ENCODE data around the gene NYAP2. TPM values are rescaled to one million over a fixed set of nuclear protein-coding genes. Genes with fewer than 3 reads are reported as not detected.

Gene NYAP2
- total RNA-seq, 1 donor from 2014 or later, result 0.07 TPM

GRCh38 chr2:225452677-225453076, 53.2 kb downstream of the NYAP2 start:
- H2AFZ ChIP-seq (replicated peaks), result no peak overlapping the region

GRCh38 chr2:225454412-225454811, 54.9 kb downstream of the NYAP2 start:
- no peak overlapping the region for H2AFZ ChIP-seq (replicated peaks)
- H3K36me3 Mint-ChIP-seq, result no peaks in the 10 kb centered on the region
- H3K4me1 Mint-ChIP-seq, result no peaks in the 10 kb centered on the region

More at GRCh38 chr2:225452677-225453076, 53.2 kb downstream of the NYAP2 start:
- H3K9me3 Mint-ChIP-seq, result no peaks in the 10 kb centered on the region
- H3K4me3 Mint-ChIP-seq, result no peak overlapping the region
- no peak overlapping the region for H3K27ac Mint-ChIP-seq
- H3K4me1 ChIP-seq, result no peaks in the 10 kb centered on the region
- H3K27me3 ChIP-seq, result no peaks in the 10 kb centered on the region
- no peaks in the 10 kb centered on the region for H3K9me3 ChIP-seq (ENCODE audit: low read depth)
- no peaks in the 10 kb centered on the region for H3K4me1 Mint-ChIP-seq
- H3K27ac ChIP-seq, result no peak overlapping the region
- no peaks in the 10 kb centered on the region for H3K36me3 ChIP-seq
- DNase-seq (ENCODE audit: low spot score), result peak; percentile 12
- H3K9ac ChIP-seq, result no peak overlapping the region
- TF ChIP-seq, protein P1, sequence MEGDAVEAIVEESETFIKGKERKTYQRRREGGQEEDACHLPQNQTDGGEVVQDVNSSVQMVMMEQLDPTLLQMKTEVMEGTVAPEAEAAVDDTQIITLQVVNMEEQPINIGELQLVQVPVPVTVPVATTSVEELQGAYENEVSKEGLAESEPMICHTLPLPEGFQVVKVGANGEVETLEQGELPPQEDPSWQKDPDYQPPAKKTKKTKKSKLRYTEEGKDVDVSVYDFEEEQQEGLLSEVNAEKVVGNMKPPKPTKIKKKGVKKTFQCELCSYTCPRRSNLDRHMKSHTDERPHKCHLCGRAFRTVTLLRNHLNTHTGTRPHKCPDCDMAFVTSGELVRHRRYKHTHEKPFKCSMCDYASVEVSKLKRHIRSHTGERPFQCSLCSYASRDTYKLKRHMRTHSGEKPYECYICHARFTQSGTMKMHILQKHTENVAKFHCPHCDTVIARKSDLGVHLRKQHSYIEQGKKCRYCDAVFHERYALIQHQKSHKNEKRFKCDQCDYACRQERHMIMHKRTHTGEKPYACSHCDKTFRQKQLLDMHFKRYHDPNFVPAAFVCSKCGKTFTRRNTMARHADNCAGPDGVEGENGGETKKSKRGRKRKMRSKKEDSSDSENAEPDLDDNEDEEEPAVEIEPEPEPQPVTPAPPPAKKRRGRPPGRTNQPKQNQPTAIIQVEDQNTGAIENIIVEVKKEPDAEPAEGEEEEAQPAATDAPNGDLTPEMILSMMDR (IDR thresholded peaks at IDR 0.05), result no peak
- no peak for TF ChIP-seq EZH2 (IDR thresholded peaks at IDR 0.05)
- no peak for TF ChIP-seq EZH2phosphoT487 (IDR thresholded peaks at IDR 0.05)
- no peaks in the 10 kb centered on the region for H3F3A ChIP-seq (ENCODE audit: low read depth)
- H3K27me3 Mint-ChIP-seq (ENCODE audit: insufficient read depth, low read depth), result no peaks in the 10 kb centered on the region
- H4K20me1 ChIP-seq (ENCODE audit: low read depth), result no peaks in the 10 kb centered on the region
- H3K4me3 ChIP-seq, result no peak overlapping the region
- H3K4me2 ChIP-seq, result no peak overlapping the region
- H3K79me2 ChIP-seq (ENCODE audit: low read depth), result no peaks in the 10 kb centered on the region
- H3K36me3 Mint-ChIP-seq, result no peaks in the 10 kb centered on the region

DNA sequence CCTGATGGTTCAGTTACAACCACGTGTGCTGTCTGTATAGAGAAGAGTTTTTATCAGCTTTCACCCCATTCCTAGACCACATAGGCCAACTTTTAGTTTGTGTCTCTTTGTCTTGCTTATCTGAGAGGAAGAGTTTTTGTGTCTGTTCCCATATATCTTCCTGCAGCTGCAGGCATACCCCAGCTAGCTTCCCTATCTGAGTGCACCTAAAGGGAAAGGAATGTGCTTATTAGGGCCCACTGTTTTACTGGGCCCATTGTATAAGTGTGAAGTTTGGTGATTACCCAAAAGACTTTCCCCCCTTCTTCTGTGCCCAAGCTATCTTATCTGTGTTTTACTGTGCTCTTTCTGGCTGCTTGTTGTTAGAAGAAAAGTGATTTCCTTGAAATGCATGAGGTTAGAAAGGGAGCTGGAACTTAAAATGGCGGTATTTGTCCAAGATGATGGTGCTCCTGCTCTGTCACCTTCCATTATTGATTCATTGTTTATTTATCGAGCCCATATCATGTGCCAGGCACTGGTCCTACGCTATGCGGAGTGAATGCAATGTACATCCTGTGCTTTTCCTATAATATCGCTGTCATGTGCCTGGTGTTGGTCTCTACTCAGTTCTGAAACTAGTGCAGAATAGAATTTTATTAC, 57.2 kb downstream of the NYAP2 start:
- Histone ChIP-seq H3K4me3 (no peak overlapping the region), H2AFZ (replicated peaks) (no peak overlapping the region), H3K27ac (no peak overlapping the region), H3K9ac (no peak overlapping the region), H3K9me3 (ENCODE audit: low read depth) (no peaks in the 10 kb centered on the region), H3K4me1 (no peaks in the 10 kb centered on the region), H3K4me2 (no peak overlapping the region), H4K20me1 (ENCODE audit: low read depth) (no peaks in the 10 kb centered on the region), H3K27me3 (no peaks in the 10 kb centered on the region), H3K36me3 (no peaks in the 10 kb centered on the region), H3K79me2 (ENCODE audit: low read depth) (no peaks in the 10 kb centered on the region), H3F3A (ENCODE audit: low read depth) (no peaks in the 10 kb centered on the region)
- no peak for TF ChIP-seq EZH2 (IDR thresholded peaks at IDR 0.05)
- TF ChIP-seq, protein P1 (IDR thresholded peaks at IDR 0.05), result no peak
- TF ChIP-seq EZH2phosphoT487 (IDR thresholded peaks at IDR 0.05), result no peak
- Mint-ChIP-seq H3K36me3 (no peaks in the 10 kb centered on the region), H3K27ac (no peak overlapping the region), H3K4me3 (no peak overlapping the region), H3K9me3 (no peaks in the 10 kb centered on the region), H3K27me3 (ENCODE audit: insufficient read depth, low read depth) (no peaks in the 10 kb centered on the region), H3K4me1 (no peaks in the 10 kb centered on the region)
- no peak for DNase-seq (ENCODE audit: low spot score)

More at GRCh38 chr2:225454412-225454811, 54.9 kb downstream of the NYAP2 start:
- DNase-seq (ENCODE audit: low spot score), result peak; percentile 39
- Histone ChIP-seq H3F3A (ENCODE audit: low read depth) (no peaks in the 10 kb centered on the region), H3K27ac (no peak overlapping the region), H4K20me1 (ENCODE audit: low read depth) (no peaks in the 10 kb centered on the region), H3K27me3 (no peaks in the 10 kb centered on the region), H3K4me1 (no peaks in the 10 kb centered on the region), H3K36me3 (no peaks in the 10 kb centered on the region), H3K4me2 (no peak overlapping the region), H3K9ac (no peak overlapping the region), H3K79me2 (ENCODE audit: low read depth) (no peaks in the 10 kb centered on the region), H3K9me3 (ENCODE audit: low read depth) (no peaks in the 10 kb centered on the region), H3K4me3 (no peak overlapping the region)
- TF ChIP-seq, protein P1 (IDR thresholded peaks at IDR 0.05), result no peak
- TF ChIP-seq EZH2 (IDR thresholded peaks at IDR 0.05) (no peak), EZH2phosphoT487 (IDR thresholded peaks at IDR 0.05) (no peak)
- Mint-ChIP-seq H3K27ac (no peak overlapping the region), H3K4me3 (no peak overlapping the region), H3K27me3 (ENCODE audit: insufficient read depth, low read depth) (no peaks in the 10 kb centered on the region), H3K9me3 (no peaks in the 10 kb centered on the region)
